Natural killer cell treated with Interleukin-12 subunit alpha and Interleukin-12 subunit beta and Interleukin-15 and Interleukin-18, amount 100 ng/mL, for 72 hours (primary cell): ENCODE measurements around the gene ANP32E. TPM values are rescaled to one million over a fixed set of nuclear protein-coding genes. Genes with fewer than 3 reads are reported as not detected.

Experiments
- ATAC-seq, 2 donors: fragments of 150-1000 bp; cut with Tn5 transposase in 1 of 2; sonication (Bioruptor Pico), chemical (Tn5 transposase) in 1 of 2; 2 replicates each; pipeline ENCODE4 v1.10.0; 2021
- DNase-seq: peaks from one replicate; pipeline ENCODE4 v3.0.0; 2022; ENCODE audit warnings: low spot score
- H3K27ac Mint-ChIP-seq, 2 donors: 1 replicate in 1 of 2; 2 replicates in 1 of 2; pipeline ENCODE4 v1.8.0; 2022; ENCODE audit warnings: mixed read lengths in 2 of 2, mild to moderate bottlenecking in 1 of 2, moderate library complexity in 1 of 2
- H3K27me3 Mint-ChIP-seq, 2 donors: 1 replicate in 1 of 2; 2 replicates in 1 of 2; pipeline ENCODE4 v1.8.0; 2022; ENCODE audit warnings: mixed read lengths in 2 of 2
- H3K36me3 Mint-ChIP-seq: one replicate; pipeline ENCODE4 v1.8.0; 2022; ENCODE audit warnings: mixed read lengths
- H3K4me1 Mint-ChIP-seq, 2 donors: 1 replicate in 1 of 2; 2 replicates in 1 of 2; pipeline ENCODE4 v1.8.0; 2022; ENCODE audit warnings: low read depth in 2 of 2, mixed read lengths in 2 of 2, mild to moderate bottlenecking in 1 of 2
- H3K4me3 Mint-ChIP-seq: one replicate; pipeline ENCODE4 v1.8.0; 2022; ENCODE audit warnings: mixed read lengths
- H3K9me3 Mint-ChIP-seq: 2 replicates; pipeline ENCODE4 v1.8.0; 2022; ENCODE audit warnings: mixed read lengths
- total RNA-seq, 2 donors: library from RNA; stranded (reverse); gene quantifications; one replicate each; pipeline ENCODE4 v1.2.3, GENCODE V29; 2022

The ANP32E gene
- total RNA-seq, result 100 to 1,000 TPM; 157 to 164 TPM

DNA sequence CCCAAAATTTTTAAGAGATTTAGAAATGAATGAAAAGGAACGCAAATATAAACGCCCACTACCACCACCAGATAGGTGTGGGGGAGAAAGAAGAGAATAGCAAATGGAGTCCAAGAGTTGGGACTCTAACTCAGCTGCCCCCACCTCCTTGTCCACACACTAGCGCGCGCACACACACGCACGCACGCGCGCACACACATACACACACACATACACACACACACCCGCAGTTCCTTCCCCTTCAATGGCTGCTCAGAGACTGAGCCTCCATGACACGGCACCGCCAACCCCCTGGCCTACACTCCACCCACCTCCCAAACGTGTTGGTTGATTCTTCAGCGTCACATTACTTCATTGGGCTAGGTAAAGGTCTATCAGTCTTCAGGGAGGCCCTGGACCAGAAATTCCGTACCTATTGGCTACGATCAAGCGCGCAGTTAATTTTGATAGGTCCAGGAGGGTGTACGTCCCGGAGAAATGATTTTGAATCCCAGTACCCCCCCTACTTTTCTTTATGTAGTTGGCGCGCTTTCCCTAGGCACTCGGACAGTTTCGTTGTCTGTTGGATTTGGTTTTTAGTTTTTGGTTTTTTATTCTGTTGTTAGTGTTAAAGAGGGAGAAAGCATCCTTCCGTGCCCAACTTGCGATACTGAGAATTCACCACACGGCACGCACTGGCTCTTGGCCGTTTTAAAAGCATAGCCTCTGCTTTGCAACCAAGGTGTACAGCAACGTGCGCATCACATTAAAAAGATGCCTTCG, at the start of gene ANP32E:
ANP32E (minus strand) TSS at position 261 of the 762 bp plus-strand sequence. CDS start 326 bp downstream, outside the sequence.
- H3K4me3 Mint-ChIP-seq, result no peak within 1 kb of the TSS
- no peaks in the 10 kb centered on the region for H3K9me3 Mint-ChIP-seq
- peaks cover 0 to 2% of the 10 kb centered on the region in 2 donors for H3K27me3 Mint-ChIP-seq
- no peak within 1 kb of the TSS for H3K27ac Mint-ChIP-seq
- H3K36me3 Mint-ChIP-seq, result no peaks in the 10 kb centered on the region
- DNase-seq (peak; percentile 95), ATAC-seq (peak; percentile 94)
- H3K4me1 Mint-ChIP-seq, result peaks cover 13 to 18% of the 10 kb centered on the region in 2 donors

DNA sequence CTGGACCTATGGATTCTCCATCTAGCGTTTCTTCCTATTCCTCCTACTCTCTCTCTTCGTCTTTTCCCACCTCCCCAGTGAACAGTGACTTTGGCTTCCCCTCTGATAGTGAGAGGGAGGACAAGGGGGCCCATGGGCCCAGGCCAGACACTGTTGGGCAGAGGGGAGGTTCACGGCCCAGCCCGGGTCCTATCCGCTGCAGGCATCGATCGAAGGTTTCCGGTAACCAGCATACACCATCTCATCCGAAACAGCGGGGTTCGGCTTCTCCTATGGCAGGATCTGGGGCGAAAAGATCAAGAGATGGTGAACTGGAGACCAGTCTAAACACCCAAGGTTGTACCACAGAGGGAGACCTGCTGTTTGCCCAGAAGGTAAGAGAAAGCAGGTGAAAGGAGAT, 47.3 kb upstream of the ANP32E start:
- H3K9me3 Mint-ChIP-seq, result no peaks in the 10 kb centered on the region
- DNase-seq (no peak), ATAC-seq (no peak)
- H3K4me1 Mint-ChIP-seq, result peaks cover 21% of the 10 kb centered on the region in 2 donors
- no peaks in the 10 kb centered on the region for H3K36me3 Mint-ChIP-seq
- peak overlapping the region; percentile 92 for H3K4me3 Mint-ChIP-seq
- H3K27ac Mint-ChIP-seq, result no peak overlapping the region
- H3K27me3 Mint-ChIP-seq, result peaks cover 7 to 27% of the 10 kb centered on the region in 2 donors

DNA sequence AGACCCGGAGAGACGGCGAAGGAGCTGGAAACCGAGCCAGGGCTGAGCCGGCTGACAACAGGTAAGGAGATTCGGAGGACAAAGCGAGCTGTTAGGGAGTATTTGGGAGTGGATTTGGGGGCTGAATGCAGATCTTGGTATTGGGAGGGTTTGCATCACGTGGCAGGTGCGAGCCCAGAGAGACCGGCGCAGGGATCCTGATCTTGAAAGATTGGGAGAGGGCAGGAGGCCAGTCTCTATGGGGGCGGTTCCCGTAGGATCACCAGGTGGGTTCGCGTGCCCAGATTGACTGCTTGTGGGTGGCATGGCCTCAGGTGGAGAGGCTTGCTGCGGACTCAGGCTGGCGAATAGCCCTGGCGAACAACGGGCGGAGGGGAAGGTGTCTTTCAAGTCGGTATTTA, 46.6 kb upstream of the ANP32E start:
- Mint-ChIP-seq H3K27ac (peak overlapping the region; percentile 56 to 65), H3K4me1 (peaks cover 21% of the 10 kb centered on the region in 2 donors), H3K36me3 (no peaks in the 10 kb centered on the region), H3K27me3 (peaks cover 7 to 28% of the 10 kb centered on the region in 2 donors), H3K9me3 (no peaks in the 10 kb centered on the region), H3K4me3 (peak overlapping the region; percentile 92)
- DNase-seq (no peak), ATAC-seq (no peak)

DNA sequence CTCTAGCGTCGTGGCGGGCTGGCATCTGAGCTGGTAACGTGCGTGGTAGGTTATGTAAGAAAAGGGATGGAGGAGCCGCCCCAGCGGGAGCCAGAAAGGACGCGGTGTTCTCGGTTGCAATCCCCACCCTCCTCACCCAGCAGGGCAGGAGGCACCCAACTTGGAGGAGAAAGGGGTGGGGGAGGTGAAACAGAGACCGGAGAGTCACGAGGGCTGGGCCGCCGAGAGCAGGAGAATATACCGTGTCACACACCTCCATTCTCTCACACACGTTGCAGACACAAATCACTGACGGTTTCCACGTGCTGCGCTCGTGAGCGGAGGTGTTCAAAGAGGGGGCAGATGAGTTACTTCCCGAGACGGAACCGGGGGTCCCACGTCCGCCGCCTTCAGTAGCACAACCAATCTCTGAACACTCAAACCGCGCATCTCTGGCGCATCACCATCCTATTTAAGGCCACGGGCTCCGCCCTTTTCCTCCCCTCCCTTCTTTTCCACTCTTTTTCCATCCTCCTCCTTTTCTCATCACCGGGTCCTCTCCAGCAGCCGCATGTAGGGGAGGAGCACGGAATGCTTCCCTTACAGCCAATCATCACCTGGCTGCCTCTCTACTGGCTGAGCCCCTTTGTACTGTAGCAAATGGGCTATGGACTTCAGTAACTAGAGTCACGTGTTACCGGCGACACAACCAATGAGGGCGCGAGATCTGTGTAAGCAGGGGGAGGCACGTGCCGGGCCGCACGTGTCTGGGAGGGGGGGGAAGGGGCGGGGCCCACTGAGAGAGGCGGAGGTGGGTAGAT, 46.0 kb upstream of the ANP32E start, which contains the start of gene CIART:
CIART (plus strand) TSS at position 797 of the 800 bp plus-strand sequence. CDS start 714 bp downstream, outside the sequence.
- peak within 1 kb of the TSS; percentile 56 to 65 for H3K27ac Mint-ChIP-seq
- peaks cover 7 to 26% of the 10 kb centered on the region in 2 donors for H3K27me3 Mint-ChIP-seq
- peaks cover 21% of the 10 kb centered on the region in 2 donors for H3K4me1 Mint-ChIP-seq
- no peaks in the 10 kb centered on the region for H3K9me3 Mint-ChIP-seq
- no peaks in the 10 kb centered on the region for H3K36me3 Mint-ChIP-seq
- DNase-seq (peak; percentile 73), ATAC-seq (peak; percentile 88 to 95)
- peak within 1 kb of the TSS; percentile 92 for H3K4me3 Mint-ChIP-seq

DNA sequence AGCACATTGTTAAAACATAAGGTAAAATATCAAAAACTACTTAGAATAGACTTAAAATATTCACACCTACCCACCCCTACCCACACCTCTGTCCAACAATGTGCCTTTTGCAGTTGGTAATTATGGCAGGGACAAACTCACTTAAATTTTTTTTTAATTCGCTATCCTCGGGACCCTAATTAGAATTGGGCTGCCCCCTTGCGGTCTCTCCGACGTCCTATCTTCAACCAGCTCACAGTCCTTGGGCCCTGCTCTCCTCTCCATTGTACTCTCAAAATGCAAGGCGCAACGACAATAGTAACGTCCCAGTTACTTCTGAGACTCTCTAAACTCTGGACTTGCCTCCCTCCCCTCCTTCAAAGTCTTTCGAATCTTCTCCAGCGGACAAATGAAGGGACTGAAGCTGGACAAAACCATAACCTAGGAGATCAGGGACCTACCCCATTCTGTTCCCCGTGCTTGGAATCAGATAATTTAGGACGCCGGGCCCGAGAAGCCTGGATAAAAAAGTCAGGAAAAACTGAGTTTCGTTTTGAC, 45.4 kb upstream of the ANP32E start:
- Mint-ChIP-seq H3K36me3 (no peaks in the 10 kb centered on the region), H3K27me3 (peaks cover 7 to 27% of the 10 kb centered on the region in 2 donors)

DNA sequence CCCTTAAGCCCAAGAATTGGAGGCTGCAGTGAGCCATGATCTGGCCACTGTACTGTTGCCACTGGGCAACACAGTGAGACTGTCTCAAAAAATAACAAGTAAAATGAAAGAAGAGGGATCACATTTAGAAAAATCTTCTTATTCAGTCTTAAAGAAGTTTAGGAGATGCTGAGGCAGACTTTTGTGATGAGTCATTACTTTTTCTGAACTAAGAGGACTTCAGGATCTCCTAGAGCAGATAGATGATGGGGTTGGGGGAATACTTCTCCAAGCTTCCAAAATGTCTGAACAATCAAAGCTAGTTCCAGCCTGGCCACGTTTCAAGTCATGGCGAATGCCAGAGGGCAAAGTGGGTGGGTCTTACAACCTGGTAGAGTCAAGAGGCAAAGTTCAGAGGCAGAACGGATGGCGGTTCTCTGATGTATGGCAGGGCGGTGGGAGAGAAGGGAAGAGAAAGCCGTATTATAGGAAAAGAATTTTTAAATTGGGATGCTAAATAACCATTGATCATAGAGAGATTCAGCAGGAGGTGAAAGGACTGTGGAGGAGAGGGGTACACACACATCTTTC, 44.3 kb upstream of the ANP32E start:
- ATAC-seq, result no peak
- H3K27me3 Mint-ChIP-seq, result peaks cover 7 to 27% of the 10 kb centered on the region in 2 donors
- H3K36me3 Mint-ChIP-seq, result no peaks in the 10 kb centered on the region
- H3K9me3 Mint-ChIP-seq, result no peaks in the 10 kb centered on the region
- no peak for DNase-seq
- no peak overlapping the region for H3K27ac Mint-ChIP-seq
- H3K4me1 Mint-ChIP-seq, result peaks cover 21% of the 10 kb centered on the region in 2 donors
- H3K4me3 Mint-ChIP-seq, result peak overlapping the region; percentile 24

More for the DNA sequence above, 45.4 kb upstream of the ANP32E start:
- Mint-ChIP-seq H3K4me3 (peak overlapping the region; percentile 92), H3K9me3 (no peaks in the 10 kb centered on the region), H3K27ac (peak overlapping the region in 1 of 2 donors; percentile 56), H3K4me1 (peaks cover 21% of the 10 kb centered on the region in 2 donors)
- DNase-seq, result no peak
- ATAC-seq, result peak; percentile 55 to 62

DNA sequence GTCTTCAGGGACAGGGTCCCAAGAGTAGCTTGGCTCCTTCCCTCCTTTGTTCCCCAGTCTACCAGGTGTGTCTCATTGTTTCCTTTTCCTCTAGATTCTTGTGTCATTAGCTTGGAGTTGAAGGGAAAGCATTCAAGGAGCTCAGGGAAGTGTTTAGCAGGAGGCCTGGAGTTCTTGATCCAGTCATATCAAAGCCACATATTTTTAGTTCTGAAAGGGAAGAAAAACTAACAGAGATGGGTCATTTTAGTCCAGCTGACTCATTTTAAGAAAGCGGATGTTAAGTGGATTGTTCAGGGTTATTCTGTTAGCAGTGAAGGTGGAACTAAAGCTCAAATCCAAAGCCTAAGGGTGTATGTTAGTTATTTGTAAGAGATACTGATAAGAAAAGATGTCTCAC, 37.4 kb upstream of the ANP32E start:
- H3K9me3 Mint-ChIP-seq, result no peaks in the 10 kb centered on the region
- no peak overlapping the region for H3K4me3 Mint-ChIP-seq
- H3K27me3 Mint-ChIP-seq, result peaks cover 0 to 3% of the 10 kb centered on the region in 2 donors
- no peaks in the 10 kb centered on the region for H3K36me3 Mint-ChIP-seq
- DNase-seq (no peak), ATAC-seq (no peak)
- H3K27ac Mint-ChIP-seq, result no peak overlapping the region
- H3K4me1 Mint-ChIP-seq, result peaks cover 6 to 7% of the 10 kb centered on the region in 2 donors

DNA sequence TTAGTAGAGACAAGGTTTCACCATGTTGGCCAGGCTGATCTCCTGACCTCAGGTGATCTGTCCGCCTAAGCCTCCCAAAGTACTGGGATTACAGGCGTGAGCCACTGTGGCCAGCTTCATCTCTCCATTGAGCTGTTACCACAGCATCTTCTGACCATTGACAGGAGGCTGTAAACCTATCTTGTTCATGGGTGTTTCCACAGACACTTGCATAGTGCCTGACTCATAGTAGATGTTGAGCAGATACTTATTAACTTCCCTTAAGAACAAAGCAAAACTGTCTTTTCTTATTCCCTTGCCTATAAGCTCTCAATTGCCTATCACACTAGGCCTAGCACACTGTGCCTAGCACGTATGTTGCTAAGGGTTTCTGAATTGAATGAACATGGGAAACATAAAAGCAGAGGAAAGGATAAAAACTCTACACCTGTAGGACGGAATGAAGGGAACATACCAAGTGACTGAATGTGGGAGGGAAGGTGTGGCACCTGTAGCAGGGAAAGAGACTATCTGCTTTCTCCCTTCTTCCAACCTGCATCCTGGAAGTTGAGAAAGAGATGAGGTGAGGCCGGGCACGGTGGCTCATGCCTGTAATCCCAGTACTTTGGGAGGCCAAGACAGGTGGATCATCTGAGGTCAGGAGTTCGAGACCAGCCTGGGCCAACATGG, 35.5 kb upstream of the ANP32E start:
- Mint-ChIP-seq H3K27me3 (no peaks in the 10 kb centered on the region), H3K4me3 (no peak overlapping the region)
- no peak for ATAC-seq

DNA sequence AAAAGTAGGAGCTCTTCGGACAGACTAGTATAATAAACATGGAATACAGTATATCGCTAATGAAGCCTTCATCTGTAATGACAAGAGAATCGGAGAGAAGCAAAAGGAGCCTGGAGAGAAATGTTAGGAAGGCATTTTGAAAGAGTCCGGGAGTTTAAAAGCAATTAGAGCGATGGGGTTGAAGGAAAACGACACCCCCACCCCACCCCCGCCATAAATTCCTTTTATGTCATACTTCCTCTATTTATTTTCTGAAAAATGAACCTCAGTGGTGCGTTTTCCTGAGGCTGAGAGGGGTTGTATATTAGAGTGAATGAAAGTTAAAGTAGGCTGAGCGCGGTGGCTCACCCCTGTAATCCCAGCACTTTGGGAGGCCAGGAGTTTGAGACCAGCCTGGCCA, 33.5 kb upstream of the ANP32E start:
- no peaks in the 10 kb centered on the region for H3K36me3 Mint-ChIP-seq

More for the DNA sequence above, 35.5 kb upstream of the ANP32E start:
- no peak for DNase-seq
- no peaks in the 10 kb centered on the region for H3K36me3 Mint-ChIP-seq
- H3K4me1 Mint-ChIP-seq, result peaks cover 23 to 24% of the 10 kb centered on the region in 2 donors
- H3K27ac Mint-ChIP-seq, result no peak overlapping the region
- H3K9me3 Mint-ChIP-seq, result no peaks in the 10 kb centered on the region

DNA sequence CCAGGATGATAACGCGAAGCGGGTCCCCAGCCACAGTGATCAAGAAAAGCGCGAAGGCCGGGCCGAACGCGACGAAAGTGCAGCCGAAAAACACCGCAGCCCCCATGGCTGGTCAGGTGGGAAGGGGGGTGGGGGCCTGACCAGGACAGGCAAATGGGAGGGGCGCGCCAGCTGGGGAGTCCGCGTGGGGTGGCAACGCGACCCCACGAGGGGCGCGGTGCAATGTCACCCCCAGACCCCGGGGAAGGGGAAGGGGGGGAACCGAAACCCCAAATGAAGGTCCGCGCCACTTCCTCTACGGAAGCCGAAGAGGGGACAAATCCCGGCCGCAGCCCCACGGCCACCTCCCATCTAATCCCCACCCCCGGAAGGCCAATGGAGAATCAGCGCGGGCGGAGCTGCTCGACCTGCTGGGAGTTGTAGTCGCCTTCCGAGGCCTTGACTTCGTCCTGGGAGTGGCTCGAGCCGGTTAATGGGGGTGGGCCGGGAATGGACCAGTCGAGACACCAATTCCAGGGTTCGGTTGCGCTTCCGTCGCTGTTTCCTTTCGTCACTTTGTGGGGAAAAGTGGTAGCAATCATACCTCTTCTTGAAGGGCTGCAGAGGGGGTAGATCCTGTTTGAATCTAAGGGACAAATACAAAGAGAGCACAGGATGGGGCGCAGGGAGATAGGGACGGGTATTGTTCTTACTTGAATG, 32.9 kb upstream of the ANP32E start, which contains the start of gene APH1A:
APH1A (minus strand) TSS at position 312 of the 699 bp plus-strand sequence; CDS start at position 106, 206 bp downstream.
- Mint-ChIP-seq H3K27me3 (no peaks in the 10 kb centered on the region), H3K4me3 (peak within 1 kb of the TSS; percentile 89), H3K4me1 (peaks cover 24 to 26% of the 10 kb centered on the region in 2 donors), H3K36me3 (no peaks in the 10 kb centered on the region), H3K9me3 (no peaks in the 10 kb centered on the region), H3K27ac (peak within 1 kb of the TSS; percentile 84 to 95)
- ATAC-seq (peak; percentile 98 to 99), DNase-seq (peak; percentile 96)

More for the DNA sequence above, 33.5 kb upstream of the ANP32E start:
- Mint-ChIP-seq H3K27me3 (no peaks in the 10 kb centered on the region), H3K4me3 (peak overlapping the region; percentile 89), H3K4me1 (peaks cover 24 to 26% of the 10 kb centered on the region in 2 donors), H3K9me3 (no peaks in the 10 kb centered on the region), H3K27ac (peak overlapping the region; percentile 84 to 95)
- DNase-seq (no peak), ATAC-seq (no peak)

DNA sequence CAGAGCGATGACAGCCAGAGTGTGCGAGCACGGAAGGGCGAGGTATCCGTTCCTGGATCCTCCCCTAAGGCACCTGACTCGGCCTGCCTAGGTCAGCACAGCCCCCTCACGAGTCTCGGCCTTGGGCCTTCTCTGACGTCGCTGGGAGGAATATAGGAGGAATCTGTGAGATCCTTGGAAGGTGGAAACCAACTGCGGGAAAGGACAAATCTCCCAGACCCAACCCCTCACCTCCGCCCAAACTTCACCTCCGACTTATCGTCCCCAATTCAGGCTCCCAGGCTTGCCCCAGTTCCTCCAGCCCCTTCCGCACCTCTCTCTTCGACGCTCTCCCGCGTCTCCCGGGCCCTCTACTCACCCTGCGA, 32.4 kb upstream of the ANP32E start:
- H3K27me3 Mint-ChIP-seq, result no peaks in the 10 kb centered on the region

DNA sequence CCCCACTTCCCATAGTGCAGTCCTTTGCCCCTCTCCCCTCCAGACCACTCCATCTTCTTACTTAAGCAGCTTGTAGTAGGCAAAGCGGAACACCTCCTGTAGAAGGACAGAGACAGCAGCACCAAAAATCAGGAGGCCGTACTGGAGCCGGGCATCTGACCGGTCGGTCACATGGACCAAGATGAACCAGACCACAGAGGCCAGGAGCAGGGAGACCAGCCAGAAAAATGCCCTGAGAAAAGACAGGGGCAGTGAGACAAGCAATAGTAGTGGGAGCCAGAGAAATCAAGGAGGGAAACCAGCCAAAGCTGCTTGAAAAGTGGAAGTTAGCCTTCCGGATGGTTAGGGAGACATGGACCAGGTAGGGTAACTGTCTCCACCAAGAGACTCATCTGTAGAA, 32.0 kb upstream of the ANP32E start:
- H3K27me3 Mint-ChIP-seq, result no peaks in the 10 kb centered on the region
- no peaks in the 10 kb centered on the region for H3K9me3 Mint-ChIP-seq
- peak overlapping the region; percentile 84 to 95 for H3K27ac Mint-ChIP-seq
- peak overlapping the region; percentile 89 for H3K4me3 Mint-ChIP-seq
- ATAC-seq, result no peak
- H3K36me3 Mint-ChIP-seq, result no peaks in the 10 kb centered on the region
- DNase-seq, result no peak
- peaks cover 24 to 26% of the 10 kb centered on the region in 2 donors for H3K4me1 Mint-ChIP-seq

More for the DNA sequence above, 32.4 kb upstream of the ANP32E start:
- Mint-ChIP-seq H3K36me3 (no peaks in the 10 kb centered on the region), H3K4me1 (peaks cover 24 to 26% of the 10 kb centered on the region in 2 donors), H3K4me3 (peak overlapping the region; percentile 89), H3K9me3 (no peaks in the 10 kb centered on the region), H3K27ac (peak overlapping the region; percentile 84 to 95)
- ATAC-seq (peak; percentile 50 to 58), DNase-seq (no peak)
